ENCODE measurements around the gene EEIG2. TPM values are rescaled to one million over a fixed set of nuclear protein-coding genes. Genes with fewer than 3 reads are reported as not detected.

The EEIG2 gene
- total and polyA plus RNA-seq, 2 donors (not counting 1 experiment from before 2014, with no cell fraction given) = 4.4 to 13.6 TPM

GRCh38 chr1:108556499-108556898 is 3.4 kb upstream of the EEIG2 start:
- no peak for ATAC-seq (ENCODE audit: low read depth)
- ChIA-PET POLR2A (no interaction called here), CTCF (interaction anchor here (0.8 to 12.1 kb wide), 2 partner anchors 18 to 44 kb away, joined by 3 to 325 read pairs; no protein-coding TSS in a partner anchor)
- H3K4me3 Mint-ChIP-seq = no peak overlapping the region
- H3K27ac ChIP-seq (ENCODE audit: low read length in 2 of 2) = peak overlapping the region; percentile 75 to 82
- no peak overlapping the region for H3K9ac ChIP-seq (ENCODE audit: low read length)
- DNase-seq = no peak
- H3K4me3 ChIP-seq (ENCODE audit: control extremely low read depth in 1 of 5, extremely low read depth in 1 of 5, insufficient read depth in 1 of 5, low read depth in 2 of 5, low read length in 4 of 5) = no peak overlapping the region
- no peaks in the 10 kb centered on the region for H3K27me3 ChIP-seq (replicated peaks in 1 of 4; ENCODE audit: control extremely low read depth in 1 of 4, control insufficient read depth in 3 of 4, insufficient read depth in 4 of 4, low read length in 3 of 4)
- H3K36me3 ChIP-seq (replicated peaks in 1 of 2; ENCODE audit: control extremely low read depth in 1 of 2, control insufficient read depth in 1 of 2, extremely low read depth in 1 of 2, insufficient read depth in 2 of 2, low read length in 1 of 2) = no peaks in the 10 kb centered on the region
- peak overlapping the region; percentile 75 for H2AFZ ChIP-seq (ENCODE audit: insufficient read depth, low read depth, low read length, poor library complexity, severe bottlenecking)
- peaks cover 47 to 48% of the 10 kb centered on the region in 2 donors for H3K4me1 ChIP-seq (ENCODE audit: control insufficient read depth in 2 of 2, insufficient read depth in 2 of 2, low read length in 2 of 2)
- TF ChIP-seq EZH2 (IDR thresholded peaks at IDR 0.05; ENCODE audit: borderline replicate concordance, insufficient read depth, low read depth, low read length, poor library complexity, severe bottlenecking) = no peak
- no peak for TF ChIP-seq CTCF (IDR thresholded peaks at IDR 0.05)
- intact Hi-C loops (cut with micrococcal nuclease) = loop anchor here (5.0 to 10.0 kb wide), 3 partner anchors 482 to 556 kb away; partner anchors contain the start of genes ELAPOR1 and TMEM167B
- no peak overlapping the region for H3K27ac Mint-ChIP-seq
- peaks cover 13% of the 10 kb centered on the region for H3K4me1 Mint-ChIP-seq
- no peaks in the 10 kb centered on the region for H3K9me3 Mint-ChIP-seq (ENCODE audit: insufficient read depth)
- H3K27me3 Mint-ChIP-seq = no peaks in the 10 kb centered on the region
- no peaks in the 10 kb centered on the region for H3K9me3 ChIP-seq (ENCODE audit: control extremely low read depth in 1 of 3, control insufficient read depth in 2 of 3, insufficient read depth in 1 of 3, low read length in 2 of 3)
- peaks cover 4% of the 10 kb centered on the region for H4K20me1 ChIP-seq (ENCODE audit: control insufficient read depth, insufficient read depth, low read length, poor library complexity, severe bottlenecking)
- 94% methylated on average over 3 of the region's 4 CpGs for WGBS (ENCODE audit: insufficient coverage)
- peak overlapping the region; percentile 71 for H3K4me2 ChIP-seq (replicated peaks; ENCODE audit: low read depth, low read length, poor library complexity, severe bottlenecking)
- H3K79me2 ChIP-seq (ENCODE audit: control insufficient read depth, insufficient read depth, low read length) = peaks cover 13% of the 10 kb centered on the region

GRCh38 chr1:108557296-108557695 is 2.6 kb upstream of the EEIG2 start:
- Histone ChIP-seq H3K4me1 (ENCODE audit: control insufficient read depth in 2 of 2, insufficient read depth in 2 of 2, low read length in 2 of 2) (peaks cover 52 to 56% of the 10 kb centered on the region in 2 donors), H3K79me2 (ENCODE audit: control insufficient read depth, insufficient read depth, low read length) (peaks cover 21% of the 10 kb centered on the region), H3K9me3 (ENCODE audit: control extremely low read depth in 1 of 3, control insufficient read depth in 2 of 3, insufficient read depth in 1 of 3, low read length in 2 of 3) (no peaks in the 10 kb centered on the region), H3K4me3 (ENCODE audit: control extremely low read depth in 1 of 5, extremely low read depth in 1 of 5, insufficient read depth in 1 of 5, low read depth in 2 of 5, low read length in 4 of 5) (peak overlapping the region in 2 of 5 experiments; percentile 11 to 29), H2AFZ (ENCODE audit: insufficient read depth, low read depth, low read length, poor library complexity, severe bottlenecking) (peak overlapping the region; percentile 75), H3K27me3 (replicated peaks in 1 of 4; ENCODE audit: control extremely low read depth in 1 of 4, control insufficient read depth in 3 of 4, insufficient read depth in 4 of 4, low read length in 3 of 4) (no peaks in the 10 kb centered on the region), H3K9ac (ENCODE audit: low read length) (peak overlapping the region; percentile 48), H4K20me1 (ENCODE audit: control insufficient read depth, insufficient read depth, low read length, poor library complexity, severe bottlenecking) (peaks cover 10% of the 10 kb centered on the region), H3K36me3 (replicated peaks in 1 of 2; ENCODE audit: control extremely low read depth in 1 of 2, control insufficient read depth in 1 of 2, extremely low read depth in 1 of 2, insufficient read depth in 2 of 2, low read length in 1 of 2) (no peaks in the 10 kb centered on the region), H3K27ac (ENCODE audit: low read length in 2 of 2) (peak overlapping the region; percentile 75 to 82), H3K4me2 (replicated peaks; ENCODE audit: low read depth, low read length, poor library complexity, severe bottlenecking) (peak overlapping the region; percentile 71)
- no peak for TF ChIP-seq CTCF (IDR thresholded peaks at IDR 0.05)
- TF ChIP-seq EZH2 (IDR thresholded peaks at IDR 0.05; ENCODE audit: borderline replicate concordance, insufficient read depth, low read depth, low read length, poor library complexity, severe bottlenecking) = no peak
- POLR2A ChIA-PET = no interaction called here
- H3K9me3 Mint-ChIP-seq (ENCODE audit: insufficient read depth) = no peaks in the 10 kb centered on the region
- ATAC-seq (ENCODE audit: low read depth) (no peak), DNase-seq (peak; percentile 65)
- intact Hi-C loops (cut with micrococcal nuclease) = loop anchor here (5.0 to 10.0 kb wide), 3 partner anchors 482 to 555 kb away; partner anchors contain the start of genes ELAPOR1 and TMEM167B
- no peak overlapping the region for H3K27ac Mint-ChIP-seq
- H3K4me1 Mint-ChIP-seq = peaks cover 19% of the 10 kb centered on the region
- H3K4me3 Mint-ChIP-seq = no peak overlapping the region
- CTCF ChIA-PET = interaction anchor here (12.1 kb wide), 1 partner anchor 45 kb away, joined by 325 read pairs; no protein-coding TSS in a partner anchor
- no peaks in the 10 kb centered on the region for H3K27me3 Mint-ChIP-seq
